HG03280 (cell line): ENCODE results near the gene CARD11.

Experiments used
- ATAC-seq: cut with Tn5 transposase; IDR thresholded peaks from one replicate; pipeline ENCODE4 v1.9.1; 2021; ENCODE audit warnings: mild to moderate bottlenecking, moderate library complexity; ENCODE audit not compliant: unreplicated experiment

Gene CARD11

GRCh38 chr7:2984091-2984490 is 59.6 kb downstream of the CARD11 start:
- no peak for ATAC-seq

DNA sequence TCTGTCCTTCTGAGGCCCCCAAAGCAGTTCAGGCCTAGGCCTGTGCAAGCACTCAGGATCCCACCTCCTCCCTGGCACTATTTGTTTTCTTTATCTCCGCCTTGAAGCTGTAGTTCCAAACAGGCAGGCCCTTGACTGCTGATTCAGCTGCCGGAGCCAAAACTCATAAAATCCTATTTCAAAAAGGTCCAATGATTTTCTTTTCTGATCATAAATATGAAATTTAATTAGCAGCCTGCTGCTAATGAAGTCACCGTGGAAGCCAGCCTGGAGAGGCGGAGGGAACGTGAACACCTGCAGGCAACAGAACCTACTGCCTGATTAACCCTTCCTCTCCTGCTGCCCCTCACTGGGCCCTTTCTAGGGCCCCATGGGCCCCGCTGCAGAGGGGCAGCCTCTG is 60.1 kb downstream of the CARD11 start:
- ATAC-seq, result no peak

DNA sequence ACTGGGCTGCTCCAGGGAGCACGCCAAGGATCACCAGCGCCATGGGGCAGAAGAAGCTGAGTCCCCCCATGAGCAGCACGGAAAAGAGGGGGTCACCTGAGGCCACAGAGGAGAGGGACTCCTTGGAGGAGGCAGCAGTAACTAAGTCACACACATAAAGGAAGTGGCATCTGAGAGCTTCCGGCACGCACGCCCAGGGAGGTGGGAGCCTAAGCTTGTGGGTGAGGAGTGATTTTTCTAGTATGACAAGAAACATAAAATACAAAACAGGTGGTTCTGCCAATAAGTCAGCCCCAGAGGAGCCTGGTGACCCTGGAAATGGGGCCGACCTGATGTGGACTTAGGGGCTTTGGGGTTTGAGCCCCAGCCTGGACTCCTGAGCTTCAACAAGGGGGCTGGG is 60.8 kb downstream of the CARD11 start:
- no peak for ATAC-seq

- ATAC-seq, result no peak
Measured at GRCh38 chr7:2982401-2982800, 61.3 kb downstream of the CARD11 start.

GRCh38 chr7:2981103-2981480 is 62.6 kb downstream of the CARD11 start:
- ATAC-seq, result no peak

DNA sequence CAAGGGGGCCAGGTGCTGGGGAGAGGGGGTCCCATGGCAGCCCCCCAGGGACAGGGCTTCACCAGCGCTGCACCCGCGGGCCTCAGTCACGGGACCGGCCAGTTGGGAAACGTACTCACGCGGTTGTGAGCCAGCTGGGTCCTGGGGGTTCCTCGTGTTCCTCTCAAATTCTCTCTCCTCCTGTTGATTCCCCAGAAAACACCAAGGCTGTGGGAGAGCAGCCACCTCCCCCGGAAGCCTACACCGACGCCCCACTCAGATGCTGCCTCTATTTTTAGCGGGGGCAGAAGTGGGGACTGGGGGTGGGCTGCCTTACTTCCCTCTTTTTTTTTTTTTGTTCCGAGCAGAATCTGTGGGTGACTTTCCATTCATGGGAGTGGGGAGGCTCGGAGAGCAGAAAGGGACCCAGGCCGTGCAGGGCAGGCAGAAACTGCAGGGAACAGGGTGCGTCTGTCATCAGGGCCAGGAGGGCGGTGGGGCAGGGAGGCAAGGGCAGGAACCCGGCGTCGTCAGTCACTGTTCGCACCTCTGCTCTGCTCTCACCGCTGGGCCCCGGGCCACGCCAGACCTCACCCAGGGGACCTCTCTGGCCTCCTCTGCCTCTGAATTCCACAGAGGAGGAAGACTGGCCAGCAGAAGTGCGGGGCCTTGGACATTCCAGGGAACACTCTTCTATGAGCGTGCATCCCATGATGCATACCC is 63.1 kb downstream of the CARD11 start:
- no peak for ATAC-seq

GRCh38 chr7:2979951-2980350 is 63.7 kb downstream of the CARD11 start:
- ATAC-seq, result no peak

GRCh38 chr7:2979201-2979631 is 64.5 kb downstream of the CARD11 start:
- peak; percentile 35 for ATAC-seq

GRCh38 chr7:2978408-2978807 is 65.3 kb downstream of the CARD11 start:
- ATAC-seq, result peak; percentile 91

GRCh38 chr7:2975821-2976371 is 67.8 kb downstream of the CARD11 start:
- no peak for ATAC-seq

- no peak for ATAC-seq
Measured at GRCh38 chr7:2974093-2974819, 69.4 kb downstream of the CARD11 start.

DNA sequence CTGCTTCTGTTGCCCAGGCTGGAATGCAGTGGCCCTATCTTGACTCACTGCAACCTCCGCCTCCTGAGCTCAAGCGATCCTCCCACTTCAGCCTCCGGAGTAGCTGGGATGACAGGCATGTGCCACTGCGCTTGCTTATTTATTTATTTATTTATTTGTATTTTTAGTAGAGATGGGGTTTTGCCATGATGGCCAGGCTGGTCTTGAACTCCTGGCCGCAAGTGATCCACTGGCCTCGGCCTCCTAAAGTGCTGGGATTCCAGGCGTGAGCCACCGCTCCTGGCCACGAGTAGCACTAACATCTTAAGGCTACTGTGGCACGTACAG is 70.9 kb downstream of the CARD11 start:
- ATAC-seq, result no peak

DNA sequence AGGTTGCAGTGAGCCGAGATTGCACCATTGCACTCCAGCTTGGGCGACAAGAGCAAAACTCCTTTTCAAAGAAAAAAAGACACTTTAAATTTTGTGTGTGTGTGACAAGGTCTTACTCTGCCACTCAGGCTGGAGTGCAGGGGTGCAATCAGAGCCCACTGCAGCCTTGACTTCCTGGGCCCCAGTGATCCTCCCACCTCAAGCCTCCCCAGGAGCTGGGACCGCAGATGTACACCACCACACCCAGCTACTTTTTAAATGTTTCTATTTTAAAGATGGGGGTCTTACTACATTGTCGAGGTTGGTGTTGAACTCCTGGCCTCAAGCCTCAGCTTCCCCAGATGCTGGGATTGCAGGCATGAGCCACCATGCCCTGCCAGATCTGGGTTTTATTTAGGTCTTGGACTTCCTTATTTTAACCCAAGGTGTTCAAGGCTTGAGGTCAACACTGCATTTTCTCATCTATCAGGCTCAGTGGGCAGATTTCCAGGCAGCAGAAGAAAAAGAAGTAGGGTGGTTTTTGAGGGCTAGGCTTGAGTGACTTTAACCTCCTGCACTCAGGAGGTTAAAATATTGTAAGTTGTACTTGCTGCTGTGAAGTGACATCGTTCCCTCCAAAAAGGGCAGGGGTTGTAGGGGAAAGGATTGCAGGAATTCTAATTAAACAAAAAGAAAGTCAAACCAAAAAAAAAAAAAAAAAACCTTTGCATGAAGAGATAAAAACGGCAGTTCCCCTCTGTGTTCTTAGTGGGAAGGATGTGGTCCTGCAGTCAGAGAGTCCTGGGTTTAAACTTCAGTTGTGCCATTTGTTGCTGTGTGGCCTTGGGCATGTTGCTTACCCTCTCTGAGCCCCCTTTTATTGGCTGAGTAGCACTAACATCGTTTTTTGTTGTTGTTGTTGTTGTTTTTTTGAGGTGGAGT is 71.5 kb downstream of the CARD11 start:
- no peak for ATAC-seq

DNA sequence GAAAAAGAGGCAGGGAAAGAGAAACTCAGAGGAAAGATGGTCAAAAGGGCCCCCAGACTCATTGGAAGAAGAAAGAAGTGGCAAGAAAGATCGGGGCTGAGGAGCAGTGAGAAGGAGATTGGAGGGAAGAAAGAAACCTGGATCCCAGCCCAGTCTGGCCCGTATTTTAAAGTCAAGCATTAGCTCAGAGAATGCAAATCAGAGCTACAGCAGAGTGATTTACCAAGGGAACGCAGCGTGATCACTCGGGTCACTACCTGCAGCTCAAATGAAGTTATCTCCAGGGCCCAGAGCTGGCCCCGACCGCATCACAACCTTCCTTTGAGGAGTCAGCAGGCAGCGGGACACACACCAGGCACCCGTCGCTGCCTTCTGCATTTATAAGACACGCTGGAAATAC is 72.8 kb downstream of the CARD11 start:
- ATAC-seq, result no peak

GRCh38 chr7:2970307-2970664 is 73.4 kb downstream of the CARD11 start:
- no peak for ATAC-seq

DNA sequence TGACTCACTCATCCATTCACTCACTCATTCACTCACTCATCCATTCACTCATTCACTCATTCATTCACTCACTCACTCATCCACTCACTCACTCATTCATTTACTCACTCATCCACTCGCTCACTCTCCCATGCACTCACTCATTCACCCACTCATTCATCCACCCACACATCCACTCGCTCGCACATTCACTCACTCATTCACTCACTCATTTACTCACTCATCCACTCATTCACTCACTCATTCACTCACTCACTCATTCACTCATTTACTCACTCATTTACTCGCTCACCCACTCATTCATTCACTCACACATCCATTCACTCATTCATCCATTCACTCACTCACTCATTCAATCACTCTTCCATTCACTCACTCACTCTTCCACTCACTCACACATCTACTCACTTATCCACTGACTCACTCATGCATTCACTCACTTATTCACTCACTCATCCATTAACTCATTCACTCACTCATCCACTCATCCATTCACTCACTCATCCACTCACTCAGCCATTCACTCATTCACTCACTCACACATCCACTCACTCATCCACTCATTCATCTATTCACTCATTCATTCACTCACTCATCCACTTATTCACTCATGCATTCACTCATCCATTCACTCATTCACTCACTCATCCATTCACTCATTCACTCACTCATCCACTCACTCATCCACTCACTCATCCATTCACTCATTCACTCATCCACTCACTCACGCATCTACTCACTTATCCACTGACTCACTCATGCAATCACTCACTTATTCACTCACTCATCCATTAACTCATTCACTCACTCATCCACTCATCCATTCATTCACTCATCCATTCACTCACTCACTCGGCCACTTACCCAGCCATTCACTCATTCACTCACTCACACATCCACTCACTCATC is 74.0 kb downstream of the CARD11 start:
- ATAC-seq, result no peak

- no peak for ATAC-seq
Measured at GRCh38 chr7:2968616-2969397, 74.9 kb downstream of the CARD11 start.

GRCh38 chr7:2968176-2968575 is 75.5 kb downstream of the CARD11 start:
- no peak for ATAC-seq

- no peak for ATAC-seq
Measured at GRCh38 chr7:2967705-2968104, 76.0 kb downstream of the CARD11 start.

- no peak for ATAC-seq
Measured at GRCh38 chr7:2967253-2967652, 76.4 kb downstream of the CARD11 start.
